SK-MEL-5 (cell line): ENCODE measurements around the gene DBX1. TPM values are rescaled to one million over a fixed set of nuclear protein-coding genes. Genes with fewer than 3 reads are reported as not detected.
"Not testable (repeated sequence)": the region's sequence is repeated elsewhere in the genome, so short reads cannot be mapped to it uniquely, and the experiment has no call there.

Experiments
- DNase-seq: peaks from one replicate; pipeline ENCODE4 v3.0.0-alpha.2; 2016; ENCODE audit warnings: low read depth, low spot score
- in situ Hi-C: cut with HindIII; loops from 2 replicates; pipeline ENCODE4 v1.10.0; 2016; ENCODE audit warnings: low sequenced_read_pairs, high pct_unique_total_duplicates, low pct_unique_long_range_greater_than_20kb
- polyA plus RNA-seq, 2 experiments: library from polyadenylated mRNA; depleted of rRNA; stranded (reverse); fragments of >200 nt; gene quantifications; 2 replicates each; pipeline ENCODE4 v1.2.3, GENCODE V29; 2015
- total RNA-seq: library from RNA; depleted of rRNA; stranded (reverse); fragments of >200 nt; shearing (Covaris generic); gene quantifications from 2 replicates; pipeline ENCODE4 v1.2.3, GENCODE V29; 2014; rRNA removed

The DBX1 gene
- not detected in 2 replicates for total RNA-seq
- not detected in 2 replicates for polyA plus RNA-seq (2015; cell fraction: cytosol; rRNA removed)
- not detected in 2 replicates for polyA plus RNA-seq (2015; cell fraction: nucleus; rRNA removed)

DNA sequence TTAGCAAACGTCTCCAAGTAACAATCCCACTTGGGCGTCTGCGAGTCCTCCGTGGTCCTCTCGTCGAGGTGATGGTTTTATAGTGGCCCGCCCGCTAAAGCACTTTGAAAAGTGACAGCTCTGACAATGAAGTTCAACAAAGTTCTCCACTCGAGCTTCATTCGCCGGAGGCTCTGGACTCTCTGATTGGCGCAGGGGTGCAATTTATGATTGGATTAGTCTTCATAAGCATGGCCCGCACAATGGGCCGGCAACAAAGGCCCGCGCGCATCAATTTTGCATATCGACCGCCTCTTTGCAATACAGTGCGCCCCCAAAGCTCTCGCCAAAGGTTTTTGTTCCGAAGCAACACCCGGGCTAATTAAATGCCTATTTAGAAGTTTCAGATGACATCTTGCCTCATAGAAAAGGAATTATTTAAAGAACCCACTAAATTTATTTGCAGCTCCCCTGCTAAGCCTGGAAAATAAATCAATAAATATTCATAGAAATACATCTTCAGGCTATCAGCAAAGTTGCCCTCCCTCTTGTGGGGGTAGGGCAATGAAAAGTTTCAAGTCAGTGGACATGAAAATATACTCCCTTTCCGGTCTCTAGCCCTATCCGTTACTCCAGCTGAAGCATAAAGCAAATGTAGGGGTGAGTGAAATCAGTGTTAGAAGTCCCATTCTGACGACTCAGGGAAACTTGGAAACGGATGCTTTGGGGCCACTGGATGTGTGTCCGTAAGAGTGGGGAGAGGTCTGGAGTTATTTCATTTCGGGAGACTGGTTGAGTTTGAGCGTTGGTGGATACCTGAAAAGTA is at the start of gene DBX1:
DBX1 (minus strand) TSS at position 51 of the 805 bp plus-strand sequence. CDS start 151 bp downstream, outside the sequence.
- no peak for DNase-seq
- in situ Hi-C loops = no loop called here

DNA sequence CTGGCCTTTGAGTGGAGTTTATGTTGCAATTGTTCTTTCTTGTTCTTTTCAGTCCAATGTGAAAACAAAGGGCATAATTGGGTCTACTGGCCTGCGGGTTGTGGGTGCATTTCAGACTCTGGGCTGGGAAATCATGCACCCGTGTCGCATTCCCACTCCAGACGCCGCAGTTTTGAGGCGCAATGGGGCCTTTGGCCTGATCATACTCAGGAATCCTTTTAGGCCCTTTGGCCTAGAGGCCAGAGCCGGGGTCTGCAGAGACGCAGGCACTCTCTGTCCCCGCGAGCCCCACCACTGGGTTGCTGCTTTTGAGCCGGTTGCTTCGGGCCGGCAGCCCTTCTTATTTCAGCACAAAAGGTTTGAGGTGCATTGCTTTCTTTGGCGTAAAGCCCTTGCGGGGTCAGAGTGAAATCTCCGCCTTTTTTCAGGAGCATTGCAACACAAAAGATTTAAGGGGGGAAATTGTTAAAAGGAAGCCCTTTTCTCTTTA is 48.4 kb upstream of the DBX1 start:
- no peak for DNase-seq
- in situ Hi-C loops = no loop called here

GRCh38 chr11:20207781-20208621 is 47.7 kb upstream of the DBX1 start:
- DNase-seq = no peak
- in situ Hi-C loops = no loop called here

- no peak for DNase-seq
- in situ Hi-C loops = no loop called here
Observed at GRCh38 chr11:20205807-20206206, 45.5 kb upstream of the DBX1 start.

DNA sequence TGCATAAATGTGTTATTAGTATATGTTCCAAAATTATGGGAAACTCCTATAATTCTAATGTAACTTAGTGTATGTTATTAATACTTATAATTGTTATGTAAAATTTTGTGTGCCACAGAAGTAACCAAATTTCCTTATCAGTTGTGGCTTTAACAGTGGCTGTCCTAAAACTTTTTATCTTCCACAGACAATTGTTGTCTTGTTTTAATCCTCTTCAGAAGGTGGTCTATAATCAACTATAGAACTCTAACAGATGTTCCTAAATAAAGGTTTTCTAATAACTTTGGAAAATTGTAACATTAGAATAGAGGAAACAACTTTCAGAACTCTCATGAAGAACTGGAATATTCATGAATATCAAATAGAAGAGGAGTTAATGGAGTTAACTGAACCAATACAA is 44.4 kb upstream of the DBX1 start:
- in situ Hi-C loops = no loop called here
- DNase-seq = no peak

GRCh38 chr11:20203831-20204230 is 43.6 kb upstream of the DBX1 start:
- no peak for DNase-seq
- in situ Hi-C loops = no loop called here

- DNase-seq = no peak
- in situ Hi-C loops = no loop called here
Observed at GRCh38 chr11:20201231-20201630, 41.0 kb upstream of the DBX1 start.

DNA sequence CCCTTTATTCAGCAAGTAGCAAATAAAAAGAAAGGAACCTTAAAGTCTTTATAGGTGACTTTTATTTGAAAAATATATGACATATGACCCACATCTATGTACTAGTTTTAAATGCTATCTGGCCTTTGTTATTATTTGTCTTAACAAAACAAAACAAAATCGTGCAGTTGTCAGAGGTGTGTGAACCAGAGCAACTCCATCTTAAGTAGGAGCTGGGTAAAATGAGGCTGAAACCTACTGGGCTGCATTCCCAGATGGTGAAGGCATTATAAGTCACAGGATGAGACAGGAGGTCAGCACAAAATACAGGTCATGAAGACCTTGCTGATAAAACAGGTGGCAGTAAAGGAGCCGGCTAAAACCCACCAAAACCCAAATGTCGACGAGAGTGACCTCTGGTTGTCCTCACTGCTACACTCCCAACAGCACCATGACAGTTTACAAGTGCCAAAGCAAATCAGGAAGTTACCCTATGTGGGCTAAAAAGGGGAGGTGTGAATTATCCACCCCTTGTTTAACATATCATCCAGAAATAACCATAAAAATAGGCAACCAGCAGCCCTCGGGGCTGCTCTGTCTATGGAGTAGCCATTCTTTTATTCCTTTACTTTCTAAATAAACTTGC is 40.2 kb upstream of the DBX1 start:
- DNase-seq, in situ Hi-C loops: not testable (repeated sequence)

GRCh38 chr11:20197881-20198280 is 37.6 kb upstream of the DBX1 start:
- in situ Hi-C loops = no loop called here
- no peak for DNase-seq

DNA sequence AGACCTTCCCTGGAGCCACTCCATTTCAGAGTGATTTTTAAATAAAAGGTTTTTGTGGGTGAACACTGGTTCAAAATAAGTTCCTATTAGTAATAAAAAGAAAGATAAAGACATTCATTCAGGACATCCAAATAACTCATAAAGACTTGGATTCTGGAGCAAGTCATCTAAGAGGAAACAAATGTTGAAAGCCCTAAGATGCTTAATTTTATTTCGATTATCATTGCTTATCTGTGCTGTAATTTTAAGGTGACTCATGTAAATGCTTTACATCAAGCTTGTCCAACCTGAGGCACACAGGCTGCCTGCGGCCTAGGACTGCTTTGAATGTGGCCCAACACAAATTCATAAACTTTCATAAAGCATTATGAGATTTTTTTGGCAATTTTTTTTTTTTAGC is 34.2 kb upstream of the DBX1 start:
- in situ Hi-C loops = no loop called here
- DNase-seq = no peak

- in situ Hi-C loops = no loop called here
- DNase-seq = no peak
Observed at GRCh38 chr11:20193307-20193706, 33.0 kb upstream of the DBX1 start.

- in situ Hi-C loops = no loop called here
- no peak for DNase-seq
Observed at GRCh38 chr11:20192641-20193040, 32.4 kb upstream of the DBX1 start.

DNA sequence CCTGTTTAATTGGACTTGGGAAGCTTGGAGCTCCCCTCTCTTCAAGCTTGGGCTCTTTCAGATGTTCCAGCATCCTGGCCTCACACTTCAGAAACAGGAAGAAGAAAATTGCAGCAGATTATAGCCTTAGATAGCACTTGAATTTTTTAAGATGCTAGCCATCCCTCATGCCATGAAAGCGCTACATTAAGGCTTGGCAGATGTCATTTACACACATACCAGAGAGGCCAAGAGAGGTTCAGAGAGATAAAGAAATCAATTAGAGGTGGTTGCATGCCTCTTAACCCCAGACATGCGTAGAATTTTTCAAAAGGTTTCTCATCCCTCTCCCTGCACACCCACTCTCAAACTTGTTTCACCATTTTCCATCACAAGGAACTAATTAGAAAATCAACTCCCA is 31.9 kb upstream of the DBX1 start:
- in situ Hi-C loops = no loop called here
- DNase-seq = no peak

DNA sequence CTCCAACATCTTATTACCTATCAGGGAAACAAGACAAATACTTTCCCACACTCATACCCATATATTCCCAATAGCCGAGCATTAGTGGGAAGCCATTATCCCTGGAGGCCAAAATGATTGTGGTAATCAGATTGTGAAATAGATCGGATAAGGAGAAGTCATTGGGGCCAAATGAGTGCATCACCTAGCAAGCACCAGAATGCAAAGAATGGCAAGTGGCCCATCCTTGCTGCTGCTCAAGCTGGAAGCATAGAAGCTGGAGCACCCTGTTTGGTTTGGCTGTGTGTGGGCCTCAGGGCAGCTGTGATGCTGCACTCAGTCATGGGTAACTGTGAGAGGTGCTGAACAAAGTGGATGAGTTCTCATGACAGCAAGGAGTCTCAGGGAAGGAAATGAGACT is 18.7 kb upstream of the DBX1 start:
- DNase-seq = no peak
- in situ Hi-C loops = no loop called here

- in situ Hi-C loops = no loop called here
- DNase-seq = no peak
Observed at GRCh38 chr11:20177136-20177535, 16.9 kb upstream of the DBX1 start.

GRCh38 chr11:20172721-20173447 is 12.6 kb upstream of the DBX1 start:
- in situ Hi-C loops = no loop called here
- DNase-seq = no peak

DNA sequence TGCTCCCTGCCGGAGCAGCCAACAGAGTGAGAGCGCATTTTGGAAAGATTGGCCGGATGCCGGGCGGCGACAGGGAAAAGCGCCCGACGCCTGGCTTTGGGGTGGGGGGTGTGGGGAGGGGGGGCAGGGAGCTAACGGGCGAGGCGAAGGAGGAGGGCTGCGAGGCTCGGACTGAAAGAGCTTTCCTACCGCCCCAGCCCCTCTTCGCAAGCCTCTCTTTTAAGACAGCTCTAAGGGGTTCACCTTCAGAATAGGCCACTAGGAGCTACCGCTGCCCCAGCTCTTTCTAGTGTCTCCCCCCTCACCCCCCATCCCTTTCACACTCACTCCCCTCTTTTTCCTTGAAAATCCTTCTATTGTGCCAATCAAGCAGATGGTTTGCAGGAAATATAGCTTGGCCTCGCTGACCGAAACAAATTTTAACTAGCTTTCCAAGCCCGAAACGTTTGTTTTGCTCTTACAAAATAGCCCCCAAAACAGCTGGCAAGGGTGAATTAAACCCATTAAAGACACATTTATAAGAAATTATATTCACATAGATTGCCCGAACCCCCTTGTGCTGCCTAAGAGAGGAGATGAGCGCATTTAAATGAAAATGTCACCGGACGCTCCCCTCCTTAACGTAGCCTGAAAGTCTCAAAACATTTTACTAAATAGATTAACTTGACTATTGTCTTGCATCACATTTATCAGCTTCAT is 3.7 kb upstream of the DBX1 start:
- no peak for DNase-seq
- in situ Hi-C loops = no loop called here
